Measurements from ENCODE around the gene CYP19A1.
A peak's percentile ranks its signal among the peaks of the same experiment; 100 is the strongest.

The CYP19A1 gene

GRCh38 chr15:51299187-51300015, 39.0 kb downstream of the CYP19A1 start:
- H3K4me3 Mint-ChIP-seq = peak overlapping the region in 1 of 3 experiments; percentile 26
- no peaks in the 10 kb centered on the region for H3K36me3 Mint-ChIP-seq (ENCODE audit: low read depth)

DNA sequence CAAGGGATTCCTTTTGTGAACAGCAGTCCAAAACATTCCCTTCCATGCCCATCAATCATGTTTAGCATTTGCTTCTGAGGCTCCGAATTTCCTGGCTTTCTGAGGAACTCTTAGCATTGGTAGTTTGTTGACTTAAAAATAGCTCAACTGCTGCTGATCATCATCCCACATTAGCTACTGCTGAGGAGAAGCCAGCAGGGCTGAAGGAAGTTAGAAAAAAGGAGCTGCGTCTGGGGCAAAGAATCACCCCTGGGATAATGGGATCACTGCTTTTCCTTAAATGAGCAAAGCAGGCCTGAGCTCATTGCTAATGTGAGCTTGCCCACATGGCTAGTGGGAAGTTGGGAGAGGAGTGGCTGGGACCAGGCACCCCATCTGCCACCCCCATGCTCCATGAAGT, 39.8 kb downstream of the CYP19A1 start:
- Mint-ChIP-seq H3K36me3 (ENCODE audit: low read depth) (no peaks in the 10 kb centered on the region), H3K4me3 (no peak overlapping the region), H3K4me1 (peaks cover 54% of the 10 kb centered on the region), H3K9me3 (no peaks in the 10 kb centered on the region), H3K27ac (peak overlapping the region in 1 of 3 experiments; percentile 49), H3K27me3 (ENCODE audit: low read depth) (peaks cover 12% of the 10 kb centered on the region)
- TF ChIP-seq, protein P1, sequence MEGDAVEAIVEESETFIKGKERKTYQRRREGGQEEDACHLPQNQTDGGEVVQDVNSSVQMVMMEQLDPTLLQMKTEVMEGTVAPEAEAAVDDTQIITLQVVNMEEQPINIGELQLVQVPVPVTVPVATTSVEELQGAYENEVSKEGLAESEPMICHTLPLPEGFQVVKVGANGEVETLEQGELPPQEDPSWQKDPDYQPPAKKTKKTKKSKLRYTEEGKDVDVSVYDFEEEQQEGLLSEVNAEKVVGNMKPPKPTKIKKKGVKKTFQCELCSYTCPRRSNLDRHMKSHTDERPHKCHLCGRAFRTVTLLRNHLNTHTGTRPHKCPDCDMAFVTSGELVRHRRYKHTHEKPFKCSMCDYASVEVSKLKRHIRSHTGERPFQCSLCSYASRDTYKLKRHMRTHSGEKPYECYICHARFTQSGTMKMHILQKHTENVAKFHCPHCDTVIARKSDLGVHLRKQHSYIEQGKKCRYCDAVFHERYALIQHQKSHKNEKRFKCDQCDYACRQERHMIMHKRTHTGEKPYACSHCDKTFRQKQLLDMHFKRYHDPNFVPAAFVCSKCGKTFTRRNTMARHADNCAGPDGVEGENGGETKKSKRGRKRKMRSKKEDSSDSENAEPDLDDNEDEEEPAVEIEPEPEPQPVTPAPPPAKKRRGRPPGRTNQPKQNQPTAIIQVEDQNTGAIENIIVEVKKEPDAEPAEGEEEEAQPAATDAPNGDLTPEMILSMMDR (IDR thresholded peaks at IDR 0.05; ENCODE audit: unreplicated experiment in 3 of 3) = no peak

More at GRCh38 chr15:51299187-51300015, 39.0 kb downstream of the CYP19A1 start:
- peak overlapping the region; percentile 18 to 77 (median 24) for H3K27ac Mint-ChIP-seq
- H3K4me1 Mint-ChIP-seq = peaks cover 56% of the 10 kb centered on the region
- TF ChIP-seq, protein P1 (IDR thresholded peaks at IDR 0.05; ENCODE audit: unreplicated experiment in 3 of 3) = no peak
- no peaks in the 10 kb centered on the region for H3K9me3 Mint-ChIP-seq
- H3K27me3 Mint-ChIP-seq (ENCODE audit: low read depth) = peaks cover 12% of the 10 kb centered on the region

GRCh38 chr15:51290720-51291119, 47.7 kb downstream of the CYP19A1 start:
- H3K9me3 Mint-ChIP-seq = peaks cover 2% of the 10 kb centered on the region
- H3K4me1 Mint-ChIP-seq = peaks cover 20% of the 10 kb centered on the region

DNA sequence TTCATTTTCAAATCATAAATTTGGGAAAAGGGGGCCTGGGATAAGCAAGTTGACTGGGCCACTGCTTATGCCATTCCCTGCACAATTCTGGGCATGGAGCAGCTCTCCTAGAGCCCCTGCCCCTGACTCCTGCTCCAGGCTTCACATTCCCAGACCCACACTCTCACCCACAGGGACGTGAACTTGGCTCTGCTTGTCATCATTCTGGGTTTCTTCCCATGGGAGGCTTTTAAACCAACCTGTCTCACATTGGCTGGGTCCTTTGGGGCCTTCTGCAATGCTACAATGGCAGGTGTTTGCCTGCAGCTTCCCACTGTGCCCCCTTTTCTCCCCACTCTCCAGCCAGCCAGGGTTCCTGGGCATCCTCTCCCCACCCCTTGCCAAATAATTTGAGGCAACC, 49.1 kb downstream of the CYP19A1 start:
- Mint-ChIP-seq H3K27me3 (ENCODE audit: low read depth) (peaks cover 8% of the 10 kb centered on the region), H3K27ac (no peak overlapping the region), H3K36me3 (ENCODE audit: low read depth) (no peaks in the 10 kb centered on the region), H3K9me3 (peaks cover 2% of the 10 kb centered on the region), H3K4me1 (peaks cover 22% of the 10 kb centered on the region), H3K4me3 (no peak overlapping the region)
- TF ChIP-seq, protein P1 (IDR thresholded peaks at IDR 0.05; ENCODE audit: unreplicated experiment in 3 of 3) = no peak

More at GRCh38 chr15:51290720-51291119, 47.7 kb downstream of the CYP19A1 start:
- Mint-ChIP-seq H3K4me3 (no peak overlapping the region), H3K27ac (no peak overlapping the region), H3K27me3 (ENCODE audit: low read depth) (peaks cover 8% of the 10 kb centered on the region), H3K36me3 (ENCODE audit: low read depth) (no peaks in the 10 kb centered on the region)
- TF ChIP-seq, protein P1 (IDR thresholded peaks at IDR 0.05; ENCODE audit: unreplicated experiment in 3 of 3) = no peak

DNA sequence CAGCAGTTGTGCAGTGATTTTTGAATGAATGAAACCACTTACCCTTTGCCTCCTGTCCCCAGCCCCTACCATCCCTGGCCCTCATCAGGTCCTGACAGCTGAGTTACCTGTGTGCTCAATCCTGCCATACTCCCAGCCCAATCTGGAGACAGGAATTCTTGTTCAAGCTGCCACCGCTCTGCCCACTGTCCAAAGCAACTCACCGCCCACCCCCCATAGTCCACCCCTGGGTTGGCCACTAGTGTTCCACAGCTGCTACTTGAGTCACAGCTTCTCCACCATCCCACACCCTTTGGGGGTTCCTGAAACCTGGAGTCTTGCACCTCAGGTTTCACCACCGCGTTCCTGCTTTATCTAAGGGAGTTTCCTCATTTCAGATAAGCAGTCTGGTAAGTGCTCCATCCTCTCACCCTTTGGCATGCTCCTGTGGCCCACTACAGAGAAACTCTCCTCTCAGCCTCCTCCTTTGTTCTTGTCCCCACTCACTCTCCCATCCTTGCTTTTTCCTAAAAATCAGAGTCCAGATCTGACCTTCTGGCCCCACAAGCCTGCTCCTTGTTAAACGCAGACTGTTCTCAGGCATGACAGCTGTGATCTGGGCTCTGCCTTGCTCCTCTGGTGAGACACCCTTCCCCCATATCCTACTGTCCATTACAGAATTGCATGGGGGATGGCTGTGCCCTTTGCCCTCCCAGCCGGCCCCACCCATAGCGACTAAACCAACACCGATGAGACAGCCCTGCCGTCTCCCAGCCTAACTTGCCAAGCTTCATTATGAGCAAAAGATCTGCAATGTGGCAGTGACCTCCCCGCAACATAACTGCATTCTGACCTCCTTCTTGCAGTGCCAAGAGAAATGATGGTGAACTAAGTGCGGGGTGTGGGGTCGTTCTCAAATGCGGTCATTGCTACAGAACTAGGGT, 50.0 kb downstream of the CYP19A1 start:
- Mint-ChIP-seq H3K4me1 (peaks cover 22% of the 10 kb centered on the region), H3K27ac (peak overlapping the region in 1 of 3 experiments; percentile 9), H3K27me3 (ENCODE audit: low read depth) (peaks cover 6% of the 10 kb centered on the region), H3K4me3 (no peak overlapping the region), H3K36me3 (ENCODE audit: low read depth) (no peaks in the 10 kb centered on the region), H3K9me3 (peaks cover under 1% of the 10 kb centered on the region)
- TF ChIP-seq, protein P1 (IDR thresholded peaks at IDR 0.05; ENCODE audit: unreplicated experiment in 3 of 3) = no peak
